HEK293 (cell line): Measurements from ENCODE around the gene NT5DC3.

ENCODE experiments used
- CTCF ChIA-PET: fragments of 350-600 bp; formaldehyde crosslinking; extraction: SDS; loops from one replicate; lab custom pipeline; 2021; ENCODE audit warnings: antibody characterized with exemption; lab: Yijun Ruan, JAX
- POLR2A ChIA-PET: fragments of 300-600 bp; formaldehyde crosslinking; extraction: SDS; loops from one replicate; lab custom pipeline; 2020; ENCODE audit warnings: antibody characterized with exemption, inconsistent platforms; lab: Yijun Ruan, JAX
- H3K27ac ChIP-seq: fragments of 200-500 bp; sonication (Bioruptor generic); 2 replicates; pipeline ENCODE4 v1.5.1; 2014; ENCODE audit warnings: low read depth, low read length, control low read depth, inconsistent platforms; ENCODE audit errors: extremely low read depth
- H3K36me3 ChIP-seq, 2 experiments: fragments of 200-500 bp in 1 of 2; sonication (Bioruptor generic) in 1 of 2; 1 replicate in 1 of 2; 2 replicates in 1 of 2; pipeline ENCODE4 v1.5.1; 2014 to 2017; ENCODE audit warnings: inconsistent platforms in 2 of 2, low read length in 2 of 2; ENCODE audit not compliant: control insufficient read depth in 2 of 2, insufficient read depth in 1 of 2
- H3K4me1 ChIP-seq: fragments of 200-500 bp; sonication (Bioruptor generic); 2 replicates; pipeline ENCODE4 v1.5.1; 2014; ENCODE audit warnings: mild to moderate bottlenecking, low read length, inconsistent platforms; ENCODE audit not compliant: control insufficient read depth, insufficient read depth
- H3K4me3 ChIP-seq: 2 replicates; pipeline ENCODE4 v1.5.1; 2011; ENCODE audit warnings: low read depth, mild to moderate bottlenecking, control low read depth, low read length, moderate library complexity
- H3K9me3 ChIP-seq: fragments of 200-500 bp; sonication (Bioruptor generic); 2 replicates; pipeline ENCODE4 v1.5.1; 2014; ENCODE audit warnings: low read depth, low read length, inconsistent platforms; ENCODE audit not compliant: control insufficient read depth, insufficient read depth
- HIC1 ChIP-seq: fragments of 450-650 bp; formaldehyde crosslinking; IDR thresholded peaks from 2 replicates; pipeline ENCODE4 v1.5.1; 2016; ENCODE audit warnings: missing biosample characterization, missing genetic modification characterization
- KLF1 ChIP-seq: fragments of 450-650 bp; formaldehyde crosslinking; IDR thresholded peaks from 2 replicates; pipeline ENCODE4 v1.5.1; 2016; ENCODE audit warnings: missing biosample characterization, missing genetic modification characterization
- PRDM2 ChIP-seq: fragments of 450-650 bp; formaldehyde crosslinking; IDR thresholded peaks from 2 replicates; pipeline ENCODE4 v1.5.1; 2016; ENCODE audit warnings: missing biosample characterization, missing genetic modification characterization, borderline replicate concordance
- WT1 ChIP-seq: fragments of 450-650 bp; formaldehyde crosslinking; IDR thresholded peaks from 2 replicates; pipeline ENCODE4 v1.5.1; 2016; ENCODE audit warnings: missing biosample characterization, missing genetic modification characterization
- ZNF157 ChIP-seq: fragments of 450-650 bp; formaldehyde crosslinking; IDR thresholded peaks from 2 replicates; pipeline ENCODE4 v1.5.1; 2016; ENCODE audit warnings: missing biosample characterization, missing genetic modification characterization
- ZNF248 ChIP-seq: fragments of 450-650 bp; formaldehyde crosslinking; IDR thresholded peaks from 2 replicates; pipeline ENCODE4 v1.5.1; 2017; ENCODE audit warnings: missing biosample characterization, missing genetic modification characterization
- ZNF354C ChIP-seq: fragments of 450-650 bp; formaldehyde crosslinking; IDR thresholded peaks from 2 replicates; pipeline ENCODE4 v1.5.1; 2016; ENCODE audit warnings: missing biosample characterization, missing genetic modification characterization, low read depth, borderline replicate concordance
- ZNF394 ChIP-seq: fragments of 450-650 bp; formaldehyde crosslinking; IDR thresholded peaks from 2 replicates; pipeline ENCODE4 v1.5.1; 2016; ENCODE audit warnings: missing biosample characterization, missing genetic modification characterization, mild to moderate bottlenecking, moderate library complexity, borderline replicate concordance
- ZNF433 ChIP-seq: fragments of 450-650 bp; formaldehyde crosslinking; IDR thresholded peaks from 2 replicates; pipeline ENCODE4 v1.5.1; 2016; ENCODE audit warnings: missing biosample characterization, missing genetic modification characterization, low read depth
- ZNF518A ChIP-seq: fragments of 450-650 bp; formaldehyde crosslinking; conservative IDR thresholded peaks from 2 replicates; pipeline ENCODE4 v1.5.1; 2016; ENCODE audit warnings: low read depth, missing biosample characterization, missing genetic modification characterization
- ZNF792 ChIP-seq: fragments of 450-650 bp; formaldehyde crosslinking; IDR thresholded peaks from 2 replicates; pipeline ENCODE4 v1.5.1; 2016; ENCODE audit warnings: missing biosample characterization, missing genetic modification characterization
- ZSCAN16 ChIP-seq: fragments of 450-650 bp; formaldehyde crosslinking; IDR thresholded peaks from 2 replicates; pipeline ENCODE4 v1.5.1; 2016; ENCODE audit warnings: missing biosample characterization, missing genetic modification characterization
- ZXDB ChIP-seq: fragments of 450-650 bp; formaldehyde crosslinking; IDR thresholded peaks from 2 replicates; pipeline ENCODE4 v1.5.1; 2016; ENCODE audit warnings: missing biosample characterization, missing genetic modification characterization
- TF ChIP-seq, protein P1 (sequence below): fragments of 450-650 bp; formaldehyde crosslinking; IDR thresholded peaks from 2 replicates; pipeline ENCODE4 v1.5.1; 2016; ENCODE audit warnings: missing biosample characterization, missing genetic modification characterization

Gene NT5DC3

DNA sequence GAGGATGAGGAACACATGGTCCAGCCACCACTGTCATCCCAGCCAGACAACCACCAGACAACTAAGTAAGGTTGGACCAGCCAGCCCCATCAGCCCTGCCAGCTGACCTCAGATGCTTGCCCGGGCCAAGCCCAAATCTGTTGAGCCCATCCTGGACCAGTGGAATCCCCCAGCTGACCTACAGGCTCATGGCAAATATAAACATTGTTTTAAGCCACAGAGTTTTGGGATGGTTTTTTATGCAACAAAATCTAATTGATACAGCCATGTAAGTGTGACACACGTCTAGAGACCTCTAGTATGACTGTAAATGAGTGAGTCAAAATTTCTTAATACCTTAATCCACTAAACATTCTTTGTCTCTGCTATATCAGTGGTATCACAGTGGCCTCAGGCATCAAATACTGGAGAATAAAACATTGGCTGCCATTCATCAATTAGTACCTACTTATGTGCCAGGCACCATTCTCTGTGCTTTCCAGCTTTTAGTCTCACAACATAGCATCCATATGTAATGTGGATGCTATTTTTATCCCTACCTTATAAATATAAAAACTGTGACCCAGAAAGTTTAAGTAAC, 24.2 kb upstream of the NT5DC3 start (continued):
- TF ChIP-seq ZNF518A (tag by site-specific recombination) = no peak
- TF ChIP-seq ZSCAN16 (tag by site-specific recombination) = no peak
- TF ChIP-seq ZNF354C (tag by site-specific recombination) = no peak

DNA sequence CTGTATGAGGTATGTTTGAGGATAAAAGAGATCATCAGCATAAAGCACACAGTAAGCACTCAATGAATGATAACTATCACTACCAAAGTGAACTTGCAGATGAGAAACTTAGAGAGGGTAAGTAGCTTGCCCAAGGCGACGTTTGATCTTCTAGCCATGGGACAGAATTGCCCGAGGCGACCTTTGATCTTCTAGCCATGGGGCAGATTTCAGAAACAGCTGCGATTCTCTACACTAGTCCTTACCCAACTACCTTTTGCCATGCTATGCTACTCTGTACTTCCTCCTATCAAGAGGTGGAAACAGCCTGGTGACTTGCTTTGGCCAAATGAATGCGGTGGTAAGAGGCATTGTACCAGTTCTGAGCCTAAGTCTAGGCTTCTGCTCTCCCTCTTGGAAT, 23.7 kb upstream of the NT5DC3 start:
- TF ChIP-seq KLF1 = no peak
- no peak for TF ChIP-seq WT1 (tag by site-specific recombination)
- TF ChIP-seq ZNF248 (tag by site-specific recombination) = no peak
- no peak for TF ChIP-seq ZXDB (tag by site-specific recombination)
- ChIA-PET POLR2A (no interaction called here), CTCF (interaction anchor here (1.0 to 1.1 kb wide), 3 partner anchors 13 to 94 kb away, joined by 3 to 5 read pairs (median 4); no protein-coding TSS in a partner anchor)
- Histone ChIP-seq H3K4me1 (no peaks in the 10 kb centered on the region), H3K36me3 (no peaks in the 10 kb centered on the region), H3K9me3 (no peaks in the 10 kb centered on the region), H3K27ac (no peak overlapping the region), H3K4me3 (no peak overlapping the region)

- ChIA-PET CTCF (interaction anchor here (4.2 kb wide), 1 partner anchor 11 kb away, joined by 23 read pairs; no protein-coding TSS in a partner anchor), POLR2A (interaction anchor here (1.1 kb wide), 1 partner anchor 18 kb away, joined by 3 read pairs; the partner anchor contains the start of gene NT5DC3)
- H3K9me3 ChIP-seq = no peaks in the 10 kb centered on the region
- H3K4me3 ChIP-seq = no peak overlapping the region
- no peaks in the 10 kb centered on the region for H3K36me3 ChIP-seq
- H3K27ac ChIP-seq = no peak overlapping the region
- peaks cover 5% of the 10 kb centered on the region; the same call in 1 of the 2 replicates for H3K4me1 ChIP-seq
- no peak for TF ChIP-seq PRDM2 (tag by site-specific recombination)
- no peak for TF ChIP-seq ZNF157 (tag by site-specific recombination)
- TF ChIP-seq ZNF792 (tag by site-specific recombination) = no peak
- TF ChIP-seq ZNF433 (tag by site-specific recombination) = no peak
- no peak for TF ChIP-seq ZNF394
- TF ChIP-seq HIC1 (tag by site-specific recombination) = no peak; the same call in 1 of the 2 replicates
- TF ChIP-seq, protein P1, sequence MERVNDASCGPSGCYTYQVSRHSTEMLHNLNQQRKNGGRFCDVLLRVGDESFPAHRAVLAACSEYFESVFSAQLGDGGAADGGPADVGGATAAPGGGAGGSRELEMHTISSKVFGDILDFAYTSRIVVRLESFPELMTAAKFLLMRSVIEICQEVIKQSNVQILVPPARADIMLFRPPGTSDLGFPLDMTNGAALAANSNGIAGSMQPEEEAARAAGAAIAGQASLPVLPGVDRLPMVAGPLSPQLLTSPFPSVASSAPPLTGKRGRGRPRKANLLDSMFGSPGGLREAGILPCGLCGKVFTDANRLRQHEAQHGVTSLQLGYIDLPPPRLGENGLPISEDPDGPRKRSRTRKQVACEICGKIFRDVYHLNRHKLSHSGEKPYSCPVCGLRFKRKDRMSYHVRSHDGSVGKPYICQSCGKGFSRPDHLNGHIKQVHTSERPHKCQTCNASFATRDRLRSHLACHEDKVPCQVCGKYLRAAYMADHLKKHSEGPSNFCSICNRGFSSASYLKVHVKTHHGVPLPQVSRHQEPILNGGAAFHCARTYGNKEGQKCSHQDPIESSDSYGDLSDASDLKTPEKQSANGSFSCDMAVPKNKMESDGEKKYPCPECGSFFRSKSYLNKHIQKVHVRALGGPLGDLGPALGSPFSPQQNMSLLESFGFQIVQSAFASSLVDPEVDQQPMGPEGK (tag by site-specific recombination) = no peak
Measured at GRCh38 chr12:103858953-103859601, 18.0 kb upstream of the NT5DC3 start.
